Stimulated activated CD8-positive, alpha-beta memory T cell treated with anti-CD3 and anti-CD28 coated beads, Interleukin-4, amount 100 ng/mL, for 48 hours (primary cell): Measurements from ENCODE around the gene SULT1A1.
"Not testable (repeated sequence)": the region's sequence is repeated elsewhere in the genome, so short reads cannot be mapped to it uniquely, and the experiment has no call there.

ENCODE experiments used
- DNase-seq: peaks from one replicate; pipeline ENCODE4 v3.0.0-alpha.2; 2020

SULT1A1 gene

GRCh38 chr16:28609631-28610594, at the start of gene SULT1A1:
TSS of gene SULT1A1 (minus strand) at chr16:28610044. CDS start at chr16:28608855, 1,189 bp downstream.
- DNase-seq: no peak

GRCh38 chr16:28639959-28640358, 30.1 kb upstream of the SULT1A1 start:
- not testable (repeated sequence) for DNase-seq

DNA sequence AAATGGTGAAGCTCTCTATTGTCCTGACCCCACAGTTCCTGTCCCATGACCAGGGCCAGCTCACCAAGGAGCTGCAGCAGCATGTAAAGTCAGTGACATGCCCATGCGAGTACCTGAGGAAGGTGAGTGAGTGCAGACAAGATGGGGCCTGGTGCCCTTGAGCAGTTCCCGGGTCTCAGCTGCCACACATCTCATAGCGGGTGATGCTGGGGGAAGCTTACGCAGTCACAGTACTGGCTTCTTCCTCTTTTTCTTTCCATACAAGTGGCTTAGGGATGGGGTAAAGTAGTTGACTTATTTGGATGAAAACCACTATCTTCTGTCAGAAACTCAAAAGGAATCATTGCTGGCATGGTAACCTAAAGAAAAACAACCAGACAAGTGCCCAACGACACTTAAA, 28.5 kb upstream of the SULT1A1 start:
- DNase-seq: not testable (repeated sequence)

- not testable (repeated sequence) for DNase-seq
Observed at GRCh38 chr16:28637765-28638164, 27.9 kb upstream of the SULT1A1 start, which contains the start of gene NPIPB8. TSS of gene NPIPB8 (plus strand) at chr16:28638065. CDS start at chr16:28638361, 296 bp downstream.

- DNase-seq: not testable (repeated sequence)
Observed at GRCh38 chr16:28636093-28636823, 26.4 kb upstream of the SULT1A1 start.

DNA sequence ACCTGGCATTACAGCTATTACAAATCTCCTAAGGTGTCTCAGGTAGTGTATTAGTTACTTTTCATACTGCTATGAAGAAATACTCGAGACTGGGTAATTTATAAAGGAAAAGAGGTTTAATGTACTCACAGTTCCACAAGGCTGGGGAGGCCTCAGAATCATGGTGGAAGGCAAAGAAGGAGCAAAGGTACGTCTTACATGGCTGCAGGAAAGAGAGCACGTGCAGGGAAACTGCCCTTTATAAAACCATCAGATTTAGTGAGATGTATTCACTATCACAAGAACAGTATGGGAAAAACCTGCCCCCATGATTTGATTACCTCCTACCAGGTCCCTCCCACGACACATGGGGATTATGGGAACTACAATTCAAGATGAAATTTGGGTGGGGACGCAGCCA, 21.1 kb upstream of the SULT1A1 start:
- not testable (repeated sequence) for DNase-seq

DNA sequence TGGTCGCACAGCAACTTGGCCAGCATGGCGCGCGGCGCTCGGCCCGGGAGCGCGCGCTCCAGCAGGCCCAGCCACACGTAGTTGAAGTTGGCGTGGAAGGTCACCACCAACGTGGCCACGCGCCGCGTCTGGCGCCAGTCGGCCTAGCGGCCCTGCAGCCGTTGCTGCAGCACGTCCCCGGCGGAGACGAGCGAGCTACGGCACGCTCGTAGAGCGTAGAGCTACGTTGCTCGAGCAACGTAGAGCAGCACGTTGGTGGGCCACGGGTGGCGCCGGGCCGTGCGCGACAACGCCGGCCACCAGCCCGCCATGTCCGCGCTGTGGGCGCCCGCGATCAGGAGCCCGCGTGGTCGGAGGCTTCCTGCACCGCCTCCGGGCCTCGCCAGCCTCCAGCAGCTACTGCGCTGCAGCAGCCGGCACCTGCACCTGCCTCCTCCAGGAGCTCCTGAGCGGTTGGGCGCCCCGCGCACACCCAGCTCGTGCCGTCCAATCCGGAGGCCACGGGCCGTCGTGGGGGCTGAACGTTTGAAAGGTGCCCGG, 13.4 kb upstream of the SULT1A1 start:
- peak; percentile 79 for DNase-seq

GRCh38 chr16:28622532-28623171, 12.8 kb upstream of the SULT1A1 start:
- not testable (repeated sequence) for DNase-seq

GRCh38 chr16:28621481-28622155, 11.8 kb upstream of the SULT1A1 start:
- no peak for DNase-seq

GRCh38 chr16:28620316-28620715, 10.5 kb upstream of the SULT1A1 start:
- DNase-seq: not testable (repeated sequence)

DNA sequence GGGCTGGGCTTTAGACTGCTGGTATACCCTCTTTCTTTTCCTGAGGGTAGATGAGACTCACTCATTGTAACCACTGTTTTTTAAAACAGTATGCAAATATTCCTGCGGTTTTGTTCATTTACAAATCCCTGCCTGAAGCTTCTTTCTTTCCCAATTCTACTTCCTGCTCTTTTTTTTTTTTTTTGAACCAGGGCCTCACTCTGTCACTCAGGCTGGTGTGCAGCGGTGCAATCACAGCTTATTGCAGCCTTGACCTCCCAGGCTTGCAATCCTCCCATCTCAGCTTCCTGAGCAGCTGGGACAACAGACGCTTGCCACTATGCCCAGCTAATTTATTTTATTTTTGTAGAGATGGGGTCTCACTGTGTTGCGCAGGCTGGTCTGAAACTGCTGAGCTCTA, 8.0 kb upstream of the SULT1A1 start:
- DNase-seq: no peak

GRCh38 chr16:28616636-28617035, 6.8 kb upstream of the SULT1A1 start:
- DNase-seq: no peak

- not testable (repeated sequence) for DNase-seq
Observed at GRCh38 chr16:28616224-28616577, 6.4 kb upstream of the SULT1A1 start.

GRCh38 chr16:28615486-28616223, 5.8 kb upstream of the SULT1A1 start:
- peak; percentile 46 for DNase-seq

DNA sequence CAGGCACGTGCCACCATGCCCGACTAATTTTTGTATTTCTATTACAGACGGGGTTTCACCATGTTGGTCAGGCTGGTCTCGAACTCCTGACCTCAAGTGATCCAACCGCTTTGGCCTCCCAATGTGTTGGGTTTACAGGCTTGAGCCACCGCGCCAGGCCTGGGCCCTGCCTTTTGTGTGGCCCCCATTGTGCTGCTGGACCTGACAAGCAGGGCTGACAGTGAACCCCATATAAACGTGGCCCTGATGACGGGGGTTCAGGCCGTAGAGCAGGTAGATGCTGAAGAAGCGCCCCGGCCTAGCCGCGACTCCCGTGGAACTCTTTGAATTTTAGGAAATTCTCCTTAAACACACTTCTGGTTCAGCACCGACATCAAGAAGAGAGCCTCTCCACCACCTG, 4.7 kb upstream of the SULT1A1 start:
- DNase-seq: not testable (repeated sequence)

DNA sequence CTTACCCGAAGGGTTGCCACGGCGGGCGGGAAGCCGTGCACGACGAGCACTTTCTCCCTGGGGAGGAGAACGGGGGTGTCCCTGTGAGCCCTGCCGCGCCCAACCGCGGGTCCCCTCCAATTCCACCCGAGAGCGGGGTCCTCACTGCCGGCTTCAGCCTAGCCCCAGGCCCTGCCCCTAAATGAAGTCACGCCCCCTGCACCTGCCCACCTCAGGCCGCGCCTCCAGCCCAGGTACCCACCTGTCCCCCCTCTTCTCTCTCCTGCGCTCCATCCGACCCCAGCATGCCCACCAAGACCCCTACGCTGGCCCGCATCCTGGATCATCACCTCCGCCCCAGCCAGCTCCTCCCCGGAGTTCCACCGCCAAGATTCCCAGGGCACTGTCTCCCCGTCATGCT, 4.1 kb upstream of the SULT1A1 start:
- not testable (repeated sequence) for DNase-seq

- not testable (repeated sequence) for DNase-seq
Observed at GRCh38 chr16:28612359-28613280, 2.8 kb upstream of the SULT1A1 start.

DNA sequence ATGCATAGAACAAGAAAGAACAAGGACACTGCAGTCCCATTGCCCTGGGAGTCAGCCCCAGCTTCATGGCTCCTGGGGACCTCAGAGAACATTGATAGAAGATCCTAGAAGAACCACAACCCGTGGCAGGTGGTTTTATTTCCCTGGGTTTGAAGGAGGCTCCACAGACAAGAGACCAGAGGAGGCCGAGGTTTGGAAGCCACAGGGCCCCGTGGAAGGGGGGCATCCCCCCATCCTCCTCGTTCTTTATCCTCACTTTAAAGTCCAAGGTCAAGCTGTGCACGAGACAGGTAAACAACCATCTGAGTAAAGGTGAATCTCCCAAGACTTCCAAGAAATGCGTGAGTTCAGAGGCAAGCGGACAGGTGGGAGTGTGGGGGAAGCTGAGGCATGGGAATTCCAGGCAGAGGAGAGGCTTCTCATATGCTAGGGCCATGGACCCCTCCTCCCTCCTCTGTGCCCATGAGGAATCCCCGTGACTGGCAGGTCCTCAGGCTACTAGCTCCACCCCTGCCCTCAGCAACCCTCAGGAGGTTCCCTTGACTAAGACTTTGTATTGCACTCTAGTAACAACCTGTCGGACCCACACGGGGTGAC, 849 bp upstream of the SULT1A1 start:
- DNase-seq: no peak

DNA sequence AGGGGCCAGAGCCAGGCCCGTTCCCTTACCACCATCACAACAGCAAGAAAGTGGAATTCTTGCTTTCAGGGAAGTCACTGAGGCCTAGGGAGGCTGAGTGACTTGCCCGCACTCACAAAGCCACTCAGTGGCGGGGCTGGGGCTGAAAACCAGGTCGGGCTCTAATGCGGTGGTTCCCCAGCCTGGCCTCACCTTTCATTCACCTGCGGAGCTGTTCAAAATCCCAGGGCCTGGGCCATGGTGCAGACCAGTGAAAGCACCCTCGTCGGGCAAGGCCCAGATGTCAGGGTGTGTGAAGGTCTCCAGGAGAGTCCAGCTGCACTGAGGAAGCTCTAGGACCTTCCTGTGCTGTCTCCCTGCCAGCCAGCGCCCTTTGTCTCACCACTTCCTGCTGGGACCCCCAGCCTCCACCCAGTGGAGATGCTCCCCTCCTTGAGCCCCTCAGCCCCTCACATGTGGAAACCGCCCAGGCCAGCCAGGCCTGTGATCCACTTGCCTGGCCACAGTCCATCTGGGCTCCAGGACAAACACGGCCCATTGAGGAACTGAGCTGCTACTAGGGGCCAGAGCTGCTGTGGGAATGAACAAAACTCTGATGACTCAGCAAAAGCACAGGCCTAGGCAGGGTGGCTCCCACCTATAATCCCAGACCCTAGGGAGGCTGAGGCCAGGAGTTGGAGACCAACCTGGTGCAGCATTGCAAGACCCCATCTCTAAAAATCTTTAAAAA, 812 bp downstream of the SULT1A1 start:
- not testable (repeated sequence) for DNase-seq
